Measurements from ENCODE around the gene YAF2. TPM values are rescaled to one million over a fixed set of nuclear protein-coding genes. Genes with fewer than 3 reads are reported as not detected.

Gene YAF2
- total and polyA plus RNA-seq, 2 experiments from 2014 or later, result 1.0 TPM

- no peaks in the 10 kb centered on the region for H3K9me3 Mint-ChIP-seq
- peaks cover 17% of the 10 kb centered on the region for H3K4me1 ChIP-seq (ENCODE audit: insufficient read depth)
- DNase-seq (ENCODE audit: low spot score) (no peak), ATAC-seq (no peak)
- no peak overlapping the region for H3K4me3 Mint-ChIP-seq
- H3K27me3 Mint-ChIP-seq (ENCODE audit: insufficient read depth, low read depth, poor library complexity), result no peaks in the 10 kb centered on the region
- H3K27ac Mint-ChIP-seq, result no peak overlapping the region
- peaks cover 38% of the 10 kb centered on the region for H3K79me2 ChIP-seq (replicated peaks; ENCODE audit: insufficient read depth)
- H4K20me1 ChIP-seq (replicated peaks; ENCODE audit: insufficient read depth), result peaks cover 6% of the 10 kb centered on the region; the same call in 1 of the 2 replicates
- no peaks in the 10 kb centered on the region for H3K9me2 ChIP-seq (ENCODE audit: insufficient read depth)
- TF ChIP-seq ZNF114 (CRISPR knock-in tag; IDR thresholded peaks at IDR 0.05), result no peak
- TF ChIP-seq ETS1 (IDR thresholded peaks at IDR 0.05), result no peak
- no peak for TF ChIP-seq REST (IDR thresholded peaks at IDR 0.05; ENCODE audit: unreplicated experiment)
- no peaks in the 10 kb centered on the region for H3K36me3 Mint-ChIP-seq (ENCODE audit: low read depth)
- no peak overlapping the region for H3K4me2 ChIP-seq
- H2AFZ ChIP-seq, result no peak overlapping the region
- no peaks in the 10 kb centered on the region for H3K36me3 ChIP-seq (ENCODE audit: insufficient read depth)
- H3K4me3 ChIP-seq, result no peak overlapping the region
- peaks cover 11% of the 10 kb centered on the region for H3K4me1 Mint-ChIP-seq
- H3K27ac ChIP-seq (ENCODE audit: low read depth), result no peak overlapping the region
- no peaks in the 10 kb centered on the region for H3F3A ChIP-seq (replicated peaks; ENCODE audit: low read depth)
- no peaks in the 10 kb centered on the region for H3K27me3 ChIP-seq (ENCODE audit: insufficient read depth)
Measured at GRCh38 chr12:42128327-42128726, 109.7 kb downstream of the YAF2 start.

- Histone ChIP-seq H3F3A (replicated peaks; ENCODE audit: low read depth) (no peaks in the 10 kb centered on the region), H3K27me3 (ENCODE audit: insufficient read depth) (no peaks in the 10 kb centered on the region), H2AFZ (no peak overlapping the region), H3K79me2 (replicated peaks; ENCODE audit: insufficient read depth) (peaks cover 24% of the 10 kb centered on the region), H3K4me1 (ENCODE audit: insufficient read depth) (peaks cover 21% of the 10 kb centered on the region), H3K9me2 (ENCODE audit: insufficient read depth) (no peaks in the 10 kb centered on the region), H3K4me3 (no peak overlapping the region), H4K20me1 (replicated peaks; ENCODE audit: insufficient read depth) (peaks cover 6% of the 10 kb centered on the region; the same call in 1 of the 2 replicates), H3K36me3 (ENCODE audit: insufficient read depth) (no peaks in the 10 kb centered on the region), H3K27ac (ENCODE audit: low read depth) (no peak overlapping the region), H3K4me2 (no peak overlapping the region)
- H3K4me1 Mint-ChIP-seq, result peaks cover 11% of the 10 kb centered on the region
- H3K9me3 Mint-ChIP-seq, result no peaks in the 10 kb centered on the region
- no peak for ATAC-seq
- no peaks in the 10 kb centered on the region for H3K27me3 Mint-ChIP-seq (ENCODE audit: insufficient read depth, low read depth, poor library complexity)
- H3K4me3 Mint-ChIP-seq, result no peak overlapping the region
- no peak overlapping the region for H3K27ac Mint-ChIP-seq
- H3K36me3 Mint-ChIP-seq (ENCODE audit: low read depth), result no peaks in the 10 kb centered on the region
- no peak for DNase-seq (ENCODE audit: low spot score)
- TF ChIP-seq ZNF114 (CRISPR knock-in tag; IDR thresholded peaks at IDR 0.05) (no peak), ZNF331 (CRISPR knock-in tag; IDR thresholded peaks at IDR 0.05; ENCODE audit: low read depth) (no peak), CTCF (conservative IDR thresholded peaks at IDR 0.05; ENCODE audit: low read depth in 2 of 2) (no peak), STAT1 (IDR thresholded peaks at IDR 0.05; ENCODE audit: unreplicated experiment) (no peak), REST (IDR thresholded peaks at IDR 0.05; ENCODE audit: unreplicated experiment) (no peak), EZH2 (IDR thresholded peaks at IDR 0.05; ENCODE audit: low read depth, unreplicated experiment) (no peak), EZH2phosphoT487 (IDR thresholded peaks at IDR 0.05; ENCODE audit: unreplicated experiment) (no peak), JUNB (IDR thresholded peaks at IDR 0.05; ENCODE audit: unreplicated experiment) (no peak), NANOG (IDR thresholded peaks at IDR 0.05; ENCODE audit: borderline replicate concordance) (no peak), CREB1 (CRISPR knock-in tag; IDR thresholded peaks at IDR 0.05; ENCODE audit: low read depth) (no peak)
Measured at GRCh38 chr12:42126963-42127362, 111.1 kb downstream of the YAF2 start.
